GM18519 (cell line): Measurements from ENCODE around the gene PHC2.
"Not testable (repeated sequence)": the region's sequence is repeated elsewhere in the genome, so short reads cannot be mapped to it uniquely, and the experiment has no call there.

Source experiments
- ATAC-seq: cut with Tn5 transposase; IDR thresholded peaks from one replicate; pipeline ENCODE4 v1.9.1; 2021; ENCODE audit warnings: mild to moderate bottlenecking, moderate library complexity; ENCODE audit not compliant: unreplicated experiment, low FRiP score

The PHC2 gene

DNA sequence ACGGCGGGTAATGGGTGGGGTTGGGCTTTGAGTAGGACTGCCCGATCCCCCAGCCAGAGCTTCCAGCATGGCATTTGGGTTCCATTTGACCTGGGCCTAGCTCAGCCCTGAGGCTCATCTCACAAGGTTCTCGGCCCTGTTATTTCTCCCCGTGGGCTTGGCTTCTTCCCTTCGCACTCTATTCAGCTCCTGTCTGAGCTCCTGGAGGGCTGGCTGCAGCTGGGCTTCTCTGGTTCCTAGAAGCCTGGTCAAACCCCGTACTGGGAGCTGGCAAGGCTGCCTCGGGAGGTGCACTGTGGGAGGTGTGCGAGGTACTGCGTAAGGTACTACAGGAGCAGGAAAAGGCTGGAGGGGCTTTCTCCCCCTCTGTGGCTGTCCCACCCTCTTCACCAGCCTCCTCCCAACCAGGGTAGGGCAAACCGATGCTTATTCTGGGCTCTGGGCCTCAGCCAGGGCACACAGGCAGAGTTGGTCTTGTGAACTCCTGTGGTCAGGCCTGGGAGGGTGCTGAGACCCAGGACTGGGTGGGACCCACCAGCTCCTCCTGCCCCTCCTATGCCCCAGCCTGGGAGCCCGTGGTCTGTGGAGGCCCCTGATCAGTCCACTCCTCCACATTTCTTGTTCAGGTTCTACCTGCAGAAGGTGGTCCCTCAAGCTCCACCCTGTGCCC, 110.8 kb downstream of the PHC2 start:
- no peak for ATAC-seq

DNA sequence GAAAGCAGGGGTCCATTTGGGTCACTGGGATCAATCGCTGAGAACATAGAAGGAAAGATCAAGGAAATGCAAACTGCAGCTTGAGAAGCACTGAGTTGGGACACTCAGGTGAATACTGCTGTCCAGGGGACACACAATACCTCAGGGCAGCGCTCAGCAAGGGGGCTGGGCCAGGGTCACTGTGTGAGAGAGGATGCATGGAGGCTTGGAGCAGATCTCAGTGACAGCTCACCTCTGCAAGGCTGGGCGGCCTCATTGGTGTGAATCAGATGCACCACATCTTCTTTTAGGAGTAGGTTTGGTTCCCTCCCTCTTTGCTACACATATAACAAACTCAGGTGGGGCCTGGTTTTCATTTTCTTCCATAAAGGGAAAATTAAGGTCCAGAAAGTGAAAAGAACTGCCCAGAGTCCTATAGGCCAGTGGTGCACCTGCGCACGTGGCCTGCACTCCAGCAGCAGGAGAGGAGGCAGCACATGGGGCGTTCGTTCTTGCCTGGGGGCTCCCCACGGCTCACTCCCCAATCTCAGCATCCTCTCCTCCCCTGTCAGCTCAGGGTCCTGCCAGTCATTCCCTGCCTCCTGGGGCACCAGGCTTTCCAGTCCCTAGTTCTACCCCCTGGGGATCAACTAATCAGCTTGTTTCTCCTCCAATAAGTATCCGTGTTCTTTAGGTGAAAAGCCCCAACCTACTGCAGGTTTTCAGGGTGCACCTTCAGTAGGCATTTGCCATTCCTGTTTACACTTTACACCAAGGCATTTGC, 111.5 kb downstream of the PHC2 start:
- ATAC-seq = no peak

DNA sequence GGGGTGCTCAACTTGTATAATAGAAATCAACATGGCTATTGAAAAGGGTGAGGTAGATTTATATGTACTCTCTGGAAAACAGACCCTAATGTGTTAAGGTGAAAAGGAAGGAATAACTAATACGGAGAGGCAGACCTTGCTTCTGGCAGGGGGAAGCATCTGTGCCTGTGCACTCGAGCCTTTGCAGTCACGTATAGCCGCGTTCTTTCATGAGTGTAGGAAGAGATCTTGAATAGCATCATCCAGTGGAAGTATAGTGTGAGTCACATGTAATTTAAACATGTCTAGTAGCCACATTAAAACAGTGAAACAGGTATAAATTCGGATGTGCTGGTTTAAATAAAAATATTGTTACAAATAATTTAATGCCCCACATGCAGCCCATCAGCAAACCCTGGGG, 112.9 kb downstream of the PHC2 start:
- no peak for ATAC-seq

DNA sequence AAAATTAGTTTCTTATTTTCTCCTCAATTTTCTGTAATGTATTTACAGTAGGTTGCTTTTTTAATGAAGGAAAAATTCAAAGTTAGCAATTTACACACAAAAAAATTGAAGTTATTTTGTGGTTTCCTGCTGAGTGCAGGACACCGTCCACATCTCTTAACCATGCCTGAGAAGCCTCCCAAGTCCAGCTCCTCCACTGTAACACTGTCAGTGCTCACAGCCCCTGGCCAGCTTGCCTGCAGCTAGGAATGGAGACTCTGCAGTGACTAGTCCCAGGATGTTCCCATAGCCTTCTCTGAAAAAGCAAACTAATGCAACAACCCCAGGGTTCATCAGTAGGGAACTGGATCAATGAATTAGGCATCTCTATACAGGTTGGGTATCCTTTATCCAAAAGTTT, 113.5 kb downstream of the PHC2 start:
- ATAC-seq = no peak

DNA sequence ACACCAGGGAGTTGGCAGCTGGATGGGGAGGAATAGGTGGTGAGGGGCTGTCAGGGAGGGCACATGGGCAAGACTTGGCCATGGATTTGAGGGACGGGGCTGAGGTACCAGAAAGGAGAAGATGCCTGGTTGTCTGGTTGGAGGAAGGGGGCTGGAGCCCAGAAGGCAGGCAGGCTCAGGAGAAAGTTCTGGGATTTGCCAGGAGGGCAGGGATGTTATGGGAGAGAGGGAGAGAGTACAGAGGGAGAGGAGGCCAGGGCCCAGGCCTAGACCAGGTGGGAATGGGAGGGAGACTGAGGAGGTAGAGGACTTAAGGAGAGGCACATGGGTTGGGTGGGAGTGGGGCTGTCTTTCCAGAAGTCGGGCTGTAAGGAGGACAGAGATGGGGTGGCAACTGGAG, 114.3 kb downstream of the PHC2 start:
- no peak for ATAC-seq

DNA sequence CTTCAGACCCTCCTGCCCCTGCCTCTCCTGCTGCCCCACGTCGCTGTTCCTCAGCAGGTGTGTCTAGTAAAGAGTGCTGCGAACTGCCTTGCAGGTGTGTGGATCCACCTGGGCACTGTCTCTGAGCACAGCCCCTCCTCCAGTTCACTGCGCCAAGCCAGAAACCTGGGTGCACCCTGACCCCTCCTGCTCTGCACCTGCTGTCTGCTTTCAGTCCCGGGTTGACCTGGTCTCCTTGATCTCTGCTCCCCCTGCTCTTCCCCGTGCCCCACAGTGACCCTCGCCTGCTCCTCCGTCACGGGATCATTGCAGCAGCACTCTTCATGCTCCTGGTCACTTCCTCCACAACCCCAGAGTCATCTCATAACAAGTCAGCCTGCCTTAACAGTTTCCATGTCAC, 116.5 kb downstream of the PHC2 start:
- no peak for ATAC-seq

DNA sequence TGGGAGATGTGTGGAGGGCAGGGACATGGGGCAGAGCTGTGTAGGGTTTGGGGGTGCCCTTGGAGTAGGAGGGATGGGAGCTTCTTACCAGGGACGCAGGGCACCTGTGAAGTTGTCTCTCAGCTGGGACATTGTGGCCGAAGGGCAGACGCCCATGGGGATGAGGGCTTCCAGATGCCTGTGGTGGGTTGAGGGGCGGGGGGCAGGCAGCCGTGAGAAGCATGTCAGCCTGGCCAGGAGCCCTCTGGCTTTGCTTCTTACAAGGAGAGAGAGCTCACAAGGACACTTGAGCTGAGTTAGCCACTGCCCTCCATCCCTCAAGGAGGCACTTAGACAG, 118.5 kb downstream of the PHC2 start:
- ATAC-seq = no peak

DNA sequence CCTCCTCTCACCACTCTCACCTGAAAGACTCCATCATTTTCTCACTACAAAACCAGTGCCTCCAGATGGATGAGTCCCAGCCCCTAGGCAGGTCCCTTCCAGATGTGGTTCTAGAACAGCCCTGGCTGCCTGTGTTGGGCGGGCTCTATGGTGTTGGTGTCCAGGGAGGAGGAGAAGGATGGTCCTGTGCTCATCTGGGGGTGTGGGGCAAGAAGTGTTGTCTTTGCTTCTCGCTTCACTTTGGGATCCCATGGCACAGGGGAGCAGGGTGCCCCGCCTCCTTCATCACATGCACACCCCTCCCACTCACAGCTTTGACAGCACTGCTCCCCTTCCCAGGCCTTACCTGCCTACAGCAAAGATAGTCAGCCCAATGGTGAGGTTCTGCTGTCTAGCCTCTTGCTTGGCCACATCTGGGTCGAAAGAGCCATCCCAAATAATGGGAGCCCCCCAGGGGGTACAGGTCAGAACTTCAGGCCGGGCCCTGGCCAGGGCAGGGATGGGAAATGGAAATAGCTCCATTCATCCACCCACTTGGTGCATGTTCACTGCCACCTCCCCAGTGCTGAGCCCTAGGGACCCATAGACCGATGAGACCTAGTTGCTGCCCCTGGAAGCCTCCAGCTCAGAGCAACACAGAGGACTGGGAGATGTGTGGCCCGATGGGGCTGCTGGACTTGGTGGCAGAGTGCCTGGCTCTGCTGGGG, 119.0 kb downstream of the PHC2 start:
- ATAC-seq = no peak

DNA sequence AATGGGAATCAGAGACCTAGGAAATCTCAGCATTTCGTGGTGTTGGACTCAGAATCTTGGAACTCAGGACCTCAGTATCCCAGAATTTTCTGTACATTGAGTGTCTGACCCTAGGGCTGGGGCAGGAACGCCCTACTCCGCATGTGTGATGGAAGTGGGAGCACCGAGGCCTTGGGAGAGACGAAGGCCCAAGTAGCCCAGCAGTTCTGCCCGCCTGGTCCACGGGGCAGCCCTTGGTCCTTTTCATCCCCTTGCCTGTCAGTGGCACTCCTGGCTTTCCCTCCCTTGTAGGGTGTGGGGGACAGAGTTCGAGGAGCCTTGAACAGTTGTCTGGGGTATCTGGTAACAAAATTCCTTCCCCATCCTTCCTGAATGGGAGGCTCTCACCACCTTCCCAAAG, 120.2 kb downstream of the PHC2 start:
- no peak for ATAC-seq

DNA sequence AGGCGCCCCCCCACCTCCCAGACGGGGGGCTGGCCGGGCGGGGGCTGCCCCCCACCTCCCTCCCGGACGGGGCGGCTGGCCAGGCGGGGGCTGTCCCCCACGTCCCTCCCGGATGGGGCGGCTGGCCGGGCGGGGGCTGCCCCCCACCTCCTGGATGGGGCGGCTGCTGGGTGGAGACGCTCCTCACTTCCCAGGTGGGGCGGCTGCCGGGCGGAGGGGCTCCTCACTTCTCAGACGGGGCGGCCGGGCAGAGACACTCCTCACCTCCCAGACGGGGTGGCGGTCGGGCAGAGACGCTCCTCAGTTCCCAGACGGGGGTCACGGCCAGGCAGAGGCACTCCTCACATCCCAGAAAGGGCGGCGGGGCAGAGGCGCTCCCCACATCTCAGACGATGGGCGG, 121.5 kb downstream of the PHC2 start:
- not testable (repeated sequence) for ATAC-seq

DNA sequence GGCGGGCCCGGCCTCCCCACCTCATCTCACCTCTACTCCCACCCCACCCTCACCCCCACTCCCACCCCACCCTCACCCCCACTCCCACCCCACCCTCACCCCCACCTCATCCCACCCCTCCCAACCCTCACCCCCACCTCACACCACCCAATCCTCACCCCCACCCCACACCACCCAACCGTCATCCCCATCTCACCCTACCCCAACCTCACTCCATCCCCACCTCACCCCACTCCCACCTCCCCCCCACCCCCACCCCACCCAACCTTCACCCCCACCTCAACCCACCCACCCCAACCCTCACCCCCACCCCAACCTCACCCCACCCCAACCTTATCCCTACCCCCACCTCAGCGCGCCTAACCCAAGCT, 123.4 kb downstream of the PHC2 start:
- ATAC-seq = no peak

DNA sequence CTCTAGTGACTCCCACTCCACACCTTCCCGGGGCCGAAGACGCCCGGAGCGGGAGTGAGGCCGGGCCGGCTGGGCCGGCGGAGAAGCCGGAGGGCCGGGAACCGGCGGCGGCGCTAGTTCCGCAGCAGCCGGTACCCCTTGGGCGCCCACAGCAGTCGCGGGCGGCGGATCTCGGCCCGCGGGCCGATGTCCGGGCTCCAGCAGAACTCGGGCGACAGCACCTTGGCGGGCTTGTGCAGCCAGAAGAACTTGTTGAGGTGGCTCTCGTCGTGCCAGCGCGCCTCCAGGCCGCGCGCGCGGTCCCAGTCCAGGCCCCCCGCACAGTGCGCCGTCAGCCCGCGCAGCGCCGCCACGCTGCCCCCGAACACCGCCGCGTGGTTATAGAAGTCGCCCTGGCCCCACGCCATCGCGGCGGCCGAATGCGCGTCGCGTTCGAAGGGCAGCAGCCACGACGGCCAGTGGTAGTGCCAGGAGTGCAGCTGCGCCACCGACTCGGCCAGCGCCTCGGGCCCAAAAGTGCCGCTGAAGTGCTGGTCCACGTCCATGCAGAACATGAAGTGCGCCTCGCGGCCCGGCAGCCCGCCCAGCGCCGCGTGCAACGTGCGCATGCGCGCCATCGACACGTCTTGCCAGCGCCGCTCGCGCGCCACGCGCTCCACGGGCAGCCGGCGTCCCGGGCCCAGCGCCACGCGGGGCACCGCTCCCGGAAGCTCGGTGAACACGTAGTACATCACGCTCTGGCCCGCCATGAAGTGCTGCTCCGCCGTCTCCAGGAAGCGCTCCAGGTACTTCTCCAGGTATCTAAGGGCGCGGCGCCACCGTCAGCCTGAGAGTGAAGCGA, 124.0 kb downstream of the PHC2 start:
- ATAC-seq = no peak

DNA sequence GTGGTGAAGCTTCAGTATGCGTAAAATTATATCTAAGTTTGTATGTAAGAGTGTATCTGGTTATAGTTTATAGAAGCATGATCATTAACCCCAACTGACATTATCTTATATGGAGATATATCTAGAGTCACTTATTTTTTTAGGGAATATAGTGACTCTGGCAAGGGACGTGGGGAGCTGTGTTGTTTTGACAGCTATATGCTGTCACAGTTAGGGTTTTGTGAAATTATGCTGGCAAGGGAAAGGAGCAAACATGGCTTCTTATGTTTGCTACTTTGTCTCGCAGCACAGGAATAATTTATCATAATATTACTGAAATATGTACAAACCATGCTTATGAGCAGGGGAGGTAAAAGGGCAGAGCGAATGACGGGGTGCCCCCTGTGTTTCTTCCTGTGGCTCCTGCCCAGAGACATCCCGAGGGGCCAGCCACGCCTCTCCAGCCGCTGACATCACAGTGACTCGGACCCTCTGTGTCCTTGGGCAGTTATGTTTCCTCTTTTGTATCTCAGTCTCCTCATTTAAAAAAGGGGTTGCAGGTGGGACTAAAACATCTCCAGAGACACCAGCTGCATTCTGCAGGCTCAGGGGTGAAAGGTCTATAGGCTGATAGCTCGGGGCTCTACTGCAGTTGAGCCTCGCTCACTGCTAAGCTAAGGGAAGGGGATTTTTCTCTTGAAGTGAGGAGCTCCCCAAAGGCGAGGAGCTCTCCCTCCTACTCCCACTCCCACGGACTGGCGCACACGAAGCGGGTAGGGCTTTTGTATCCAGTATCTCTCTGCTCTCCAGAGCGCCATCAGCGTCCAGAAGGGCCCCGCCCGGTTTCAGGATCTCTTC, 124.9 kb downstream of the PHC2 start:
- no peak for ATAC-seq

DNA sequence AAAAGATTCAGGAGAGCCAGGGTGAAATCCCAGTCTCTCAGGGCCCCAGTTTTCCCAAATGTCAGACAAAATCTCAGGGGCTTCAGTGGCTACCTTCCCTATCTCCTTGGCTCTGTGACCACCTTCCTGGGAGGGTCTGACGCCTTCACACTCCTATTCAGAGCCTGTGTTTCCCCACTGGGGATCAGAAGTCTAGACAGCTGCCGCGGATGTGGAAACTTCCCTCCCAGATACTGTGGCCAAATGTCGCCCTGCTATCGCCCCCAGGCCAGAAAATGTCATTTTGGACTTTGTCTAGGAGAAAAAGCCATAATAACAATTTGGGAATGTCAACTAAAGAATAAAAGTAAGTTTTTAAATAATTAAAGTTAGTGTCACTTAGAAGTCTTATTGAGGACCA, 125.9 kb downstream of the PHC2 start:
- ATAC-seq = no peak

DNA sequence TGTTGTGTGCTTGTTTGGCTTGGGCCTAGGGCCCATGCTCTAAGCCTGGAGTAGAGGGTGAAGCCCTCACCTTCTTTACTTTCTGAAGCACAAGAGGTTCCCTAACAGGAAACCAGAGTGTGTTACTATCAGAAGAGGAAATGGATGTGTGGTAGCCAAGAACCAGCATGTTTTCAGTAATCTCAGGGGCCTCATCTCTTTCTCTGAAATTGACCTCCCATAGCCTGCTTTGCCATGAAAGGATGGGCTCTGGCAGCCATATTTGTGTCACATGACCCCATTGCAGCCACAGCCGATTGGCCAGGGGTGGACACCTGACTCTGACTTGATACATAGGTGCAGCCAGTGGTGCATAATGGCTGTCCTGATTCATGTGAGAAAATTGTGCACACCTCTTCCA, 128.6 kb downstream of the PHC2 start:
- no peak for ATAC-seq

DNA sequence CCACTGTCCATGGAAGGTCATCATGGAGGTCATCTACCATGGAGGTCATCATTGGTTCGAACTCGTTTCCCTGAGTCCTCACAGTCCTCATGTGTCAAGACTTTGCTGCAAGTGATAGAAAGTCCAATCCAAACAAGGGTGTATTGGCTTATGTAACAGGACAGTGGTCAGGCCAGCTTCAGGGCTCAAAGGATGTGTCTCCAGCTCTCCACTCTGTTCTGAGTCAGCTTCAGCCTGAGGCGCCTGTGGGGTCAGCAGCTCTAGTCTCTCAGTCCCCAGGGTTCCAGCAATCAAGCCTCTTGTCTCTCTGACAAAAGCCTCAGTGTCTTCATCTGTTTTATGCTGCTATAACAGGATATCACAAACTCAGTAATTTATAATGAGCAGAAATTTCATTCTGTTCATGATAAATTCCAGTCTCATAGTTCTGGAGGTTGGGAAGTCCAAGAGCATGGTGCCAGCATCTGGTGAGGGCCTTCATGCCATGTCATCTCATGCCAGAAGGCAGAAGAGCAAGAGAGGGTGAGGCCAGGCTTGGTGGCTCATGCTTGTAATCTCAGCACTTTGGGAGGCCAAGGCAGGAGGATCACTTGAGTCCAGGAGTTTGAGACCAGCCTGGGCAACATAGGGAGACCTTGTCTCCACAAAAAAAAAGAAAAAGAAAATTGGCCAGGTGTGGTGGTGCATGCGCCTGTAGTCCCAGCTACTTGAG, 129.5 kb downstream of the PHC2 start:
- no peak for ATAC-seq

DNA sequence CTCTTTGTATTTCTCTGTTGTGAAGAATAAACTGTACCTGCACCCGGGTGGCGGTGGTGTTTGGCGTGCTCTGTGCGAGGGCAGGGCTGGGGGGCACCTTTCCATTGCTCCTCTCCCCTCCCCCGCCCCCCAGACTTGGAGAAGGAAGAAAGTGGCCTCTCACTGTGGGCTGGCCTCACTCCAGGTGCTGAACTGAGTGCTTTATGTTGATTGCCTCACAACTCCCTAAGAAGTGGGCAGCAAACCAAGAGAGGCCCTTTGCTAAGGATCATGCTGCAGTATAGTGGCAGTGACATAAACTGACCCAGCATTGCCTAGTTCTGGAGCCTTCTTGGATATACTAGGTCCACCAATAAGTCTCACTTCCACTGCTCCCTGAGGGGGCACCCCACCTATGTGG, 130.2 kb downstream of the PHC2 start:
- no peak for ATAC-seq

DNA sequence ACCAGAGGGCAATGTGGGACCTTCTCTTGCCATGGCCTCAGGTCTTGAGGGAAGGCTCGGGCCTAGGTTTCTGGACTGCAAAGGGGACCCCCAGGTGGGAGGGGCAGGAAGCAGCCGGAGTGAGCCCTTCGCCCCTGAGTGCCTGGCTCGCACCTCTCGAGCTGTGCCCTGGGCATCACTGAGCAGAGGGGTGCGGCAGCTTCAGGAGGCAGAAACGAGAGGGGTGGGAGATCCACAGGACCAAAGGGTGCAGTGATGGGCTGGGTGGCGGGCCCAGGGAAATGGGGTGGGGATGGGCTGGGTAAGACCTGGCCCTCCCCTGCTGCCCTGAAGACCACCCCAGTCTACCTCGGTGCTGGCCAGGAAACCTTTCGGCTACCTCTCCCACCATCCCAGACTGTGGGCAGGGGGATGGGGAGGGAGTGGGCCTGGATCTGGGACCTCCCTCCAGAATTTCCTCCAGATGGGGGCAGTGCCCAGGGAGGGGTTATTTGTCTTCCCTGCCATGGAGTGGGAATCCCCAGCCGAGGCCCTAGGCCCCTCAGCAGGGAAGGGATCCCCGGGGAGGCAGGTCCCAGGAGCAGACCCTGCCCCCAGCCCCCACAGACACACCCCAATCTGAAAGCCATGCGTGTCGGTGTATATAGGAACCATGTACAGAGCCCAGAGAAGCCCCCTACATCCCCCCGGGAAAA, 131.3 kb downstream of the PHC2 start:
- no peak for ATAC-seq
